ENCODE data around the gene CD1E. TPM values are rescaled to one million over a fixed set of nuclear protein-coding genes. Genes with fewer than 3 reads are reported as not detected.

The CD1E gene
- polyA plus RNA-seq, 1 of the 3 experiments (the other 2 are of a cell fraction), result not detected

GRCh38 chr1:158331481-158332150, 22.1 kb upstream of the CD1E start, which contains the start of gene CD1B:
TSS of gene CD1B (minus strand) at chr1:158331531. CDS start at chr1:158331423, 108 bp downstream.
- no peak for TF ChIP-seq FOXJ3 (CRISPR knock-in tag; IDR thresholded peaks at IDR 0.05)
- TF ChIP-seq ZBTB33 (IDR thresholded peaks at IDR 0.05; ENCODE audit: borderline replicate concordance, low read depth), result no peak
- Histone ChIP-seq H4K20me1 (ENCODE audit: insufficient read depth) (no peaks in the 10 kb centered on the region), H3K79me2 (ENCODE audit: insufficient read depth) (no peaks in the 10 kb centered on the region), H3F3A (replicated peaks; ENCODE audit: insufficient read depth) (no peaks in the 10 kb centered on the region), H3K9me3 (no peaks in the 10 kb centered on the region), H3K27me3 (ENCODE audit: insufficient read depth) (peaks cover 12% of the 10 kb centered on the region), H3K36me3 (replicated peaks in 1 of 2; ENCODE audit: control insufficient read depth in 1 of 2, insufficient read depth in 2 of 2, low read length in 1 of 2) (no peaks in the 10 kb centered on the region), H3K27ac (ENCODE audit: low read depth in 2 of 2, low read length in 1 of 2) (no peak within 1 kb of the TSS), H3K9ac (no peak within 1 kb of the TSS), H3K9me2 (no peaks in the 10 kb centered on the region), H2AFZ (ENCODE audit: low read depth) (no peak within 1 kb of the TSS), H3K4me2 (no peak within 1 kb of the TSS), H3K4me3 (ENCODE audit: low read depth in 2 of 2, low read length in 1 of 2) (no peak within 1 kb of the TSS), H3K4me1 (ENCODE audit: control insufficient read depth in 1 of 2, insufficient read depth in 2 of 2, low read depth in 1 of 2, low read length in 1 of 2) (no peaks in the 10 kb centered on the region)
- no peak for DNase-seq
- 2% methylated on average over 2 of the region's 2 CpGs for WGBS (ENCODE audit: low lambda C conversion rate)
- ChIA-PET POLR2A (no interaction called here), CTCF (no interaction called here)

GRCh38 chr1:158333405-158334155, 20.1 kb upstream of the CD1E start:
- Histone ChIP-seq H3K4me3 (ENCODE audit: low read depth in 2 of 2, low read length in 1 of 2) (no peak overlapping the region), H3K27me3 (ENCODE audit: insufficient read depth) (peaks cover 12% of the 10 kb centered on the region), H3K9ac (no peak overlapping the region), H2AFZ (ENCODE audit: low read depth) (no peak overlapping the region), H3K36me3 (replicated peaks in 1 of 2; ENCODE audit: control insufficient read depth in 1 of 2, insufficient read depth in 2 of 2, low read length in 1 of 2) (no peaks in the 10 kb centered on the region), H4K20me1 (ENCODE audit: insufficient read depth) (no peaks in the 10 kb centered on the region), H3F3A (replicated peaks; ENCODE audit: insufficient read depth) (no peaks in the 10 kb centered on the region), H3K9me2 (no peaks in the 10 kb centered on the region), H3K27ac (ENCODE audit: low read depth in 2 of 2, low read length in 1 of 2) (no peak overlapping the region), H3K9me3 (no peaks in the 10 kb centered on the region), H3K4me1 (ENCODE audit: control insufficient read depth in 1 of 2, insufficient read depth in 2 of 2, low read depth in 1 of 2, low read length in 1 of 2) (no peaks in the 10 kb centered on the region), H3K4me2 (no peak overlapping the region), H3K79me2 (ENCODE audit: insufficient read depth) (no peaks in the 10 kb centered on the region)
- WGBS (ENCODE audit: low lambda C conversion rate), result under 1% methylated on average over 8 of the region's 8 CpGs
- no peak for TF ChIP-seq RCOR1 (IDR thresholded peaks at IDR 0.05; ENCODE audit: low read length)
- no peak for TF ChIP-seq ELF1 (IDR thresholded peaks at IDR 0.05)
- no peak for TF ChIP-seq ZBTB33 (IDR thresholded peaks at IDR 0.05; ENCODE audit: borderline replicate concordance, low read depth)
- no peak for TF ChIP-seq TCF12 (IDR thresholded peaks at IDR 0.05)
- no peak for TF ChIP-seq MXI1 (IDR thresholded peaks at IDR 0.05; ENCODE audit: low read depth, low read length)
- no peak for TF ChIP-seq MAX (IDR thresholded peaks at IDR 0.05; ENCODE audit: low read depth)
- TF ChIP-seq RAD21 (IDR thresholded peaks at IDR 0.05; ENCODE audit: low read length), result no peak
- no peak for TF ChIP-seq FOSL2 (IDR thresholded peaks at IDR 0.05; ENCODE audit: borderline replicate concordance, low read depth)
- TF ChIP-seq RFX5 (IDR thresholded peaks at IDR 0.05; ENCODE audit: low read length), result no peak
- TF ChIP-seq SMC3 (IDR thresholded peaks at IDR 0.05; ENCODE audit: low read depth, low read length), result no peak
- no peak for TF ChIP-seq SIN3A (IDR thresholded peaks at IDR 0.05; ENCODE audit: borderline replicate concordance, low read depth, low read length)
- TF ChIP-seq NFIC (IDR thresholded peaks at IDR 0.05; ENCODE audit: borderline replicate concordance), result no peak
- TF ChIP-seq MEF2A (IDR thresholded peaks at IDR 0.05; ENCODE audit: borderline replicate concordance, low read depth), result no peak
- TF ChIP-seq RXRA (IDR thresholded peaks at IDR 0.05; ENCODE audit: borderline replicate concordance, low read depth), result no peak
- POLR2A ChIA-PET, result no interaction called here
- CTCF ChIA-PET, result no interaction called here
- no peak for DNase-seq
